ENCODE data around the gene CD96.

Gene CD96

DNA sequence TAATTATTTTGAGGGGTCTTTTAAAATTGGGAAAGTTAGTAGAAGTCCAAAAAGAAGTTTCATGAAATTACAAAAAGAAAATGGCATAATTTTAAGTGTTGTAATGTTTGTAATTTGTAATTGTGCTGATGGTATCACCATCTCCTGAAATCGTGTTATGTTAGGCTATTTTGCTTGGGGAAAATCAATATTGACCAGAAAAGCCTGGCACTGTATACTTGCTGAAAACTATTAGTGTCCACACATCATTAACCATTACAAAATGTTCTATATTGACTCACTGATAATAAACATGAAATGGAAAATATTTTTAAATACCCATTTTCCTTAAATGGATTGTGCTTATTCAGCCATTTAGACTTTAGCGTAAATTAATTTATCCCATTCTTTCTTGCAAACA, 93.4 kb downstream of the CD96 start:
- DNase-seq (ENCODE audit: low read depth, low spot score), result no peak
- CTCF ChIA-PET, result interaction anchor here (2.0 kb wide), 1 partner anchor 57 kb away, joined by 5 read pairs; no protein-coding TSS in a partner anchor
- H3K4me3 ChIP-seq (ENCODE audit: low read depth, low read length), result no peak overlapping the region
- TF ChIP-seq, protein P1, sequence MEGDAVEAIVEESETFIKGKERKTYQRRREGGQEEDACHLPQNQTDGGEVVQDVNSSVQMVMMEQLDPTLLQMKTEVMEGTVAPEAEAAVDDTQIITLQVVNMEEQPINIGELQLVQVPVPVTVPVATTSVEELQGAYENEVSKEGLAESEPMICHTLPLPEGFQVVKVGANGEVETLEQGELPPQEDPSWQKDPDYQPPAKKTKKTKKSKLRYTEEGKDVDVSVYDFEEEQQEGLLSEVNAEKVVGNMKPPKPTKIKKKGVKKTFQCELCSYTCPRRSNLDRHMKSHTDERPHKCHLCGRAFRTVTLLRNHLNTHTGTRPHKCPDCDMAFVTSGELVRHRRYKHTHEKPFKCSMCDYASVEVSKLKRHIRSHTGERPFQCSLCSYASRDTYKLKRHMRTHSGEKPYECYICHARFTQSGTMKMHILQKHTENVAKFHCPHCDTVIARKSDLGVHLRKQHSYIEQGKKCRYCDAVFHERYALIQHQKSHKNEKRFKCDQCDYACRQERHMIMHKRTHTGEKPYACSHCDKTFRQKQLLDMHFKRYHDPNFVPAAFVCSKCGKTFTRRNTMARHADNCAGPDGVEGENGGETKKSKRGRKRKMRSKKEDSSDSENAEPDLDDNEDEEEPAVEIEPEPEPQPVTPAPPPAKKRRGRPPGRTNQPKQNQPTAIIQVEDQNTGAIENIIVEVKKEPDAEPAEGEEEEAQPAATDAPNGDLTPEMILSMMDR (IDR thresholded peaks at IDR 0.05; ENCODE audit: insufficient read depth, low read length, missing control alignments), result no peak
- POLR2A ChIA-PET, result no interaction called here

DNA sequence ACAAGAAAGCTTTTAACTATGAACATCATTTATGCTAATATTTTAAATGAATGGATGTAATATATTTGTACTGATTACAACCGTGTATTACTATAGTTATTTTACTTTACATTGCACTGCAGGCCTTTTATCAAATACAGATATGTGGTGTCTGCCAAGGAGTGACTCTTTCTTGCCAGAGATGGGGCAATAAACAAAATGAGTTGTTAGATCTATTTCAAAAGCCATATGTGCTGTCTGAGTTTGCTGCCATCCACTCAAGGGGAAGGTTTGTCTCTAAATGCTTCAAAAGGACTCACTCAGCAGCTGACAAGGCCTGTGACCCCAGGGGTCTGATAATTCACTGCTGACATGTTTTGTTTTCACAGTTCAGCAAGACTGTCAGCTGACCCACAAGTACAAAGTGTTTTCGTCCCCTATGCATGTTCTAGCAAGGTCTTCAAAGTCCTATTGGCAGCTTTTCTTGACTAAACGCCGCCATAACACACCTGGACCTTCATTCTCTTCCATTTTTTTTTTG, 94.4 kb downstream of the CD96 start:
- no peak for DNase-seq (ENCODE audit: low read depth, low spot score)
- H3K4me3 ChIP-seq (ENCODE audit: low read depth, low read length), result no peak overlapping the region
- TF ChIP-seq, protein P1 (IDR thresholded peaks at IDR 0.05; ENCODE audit: insufficient read depth, low read length, missing control alignments), result no peak
- CTCF ChIA-PET, result interaction anchor here (1.5 to 2.0 kb wide), 3 partner anchors 20 to 58 kb away, joined by 4 to 5 read pairs (median 4); no protein-coding TSS in a partner anchor
- POLR2A ChIA-PET, result no interaction called here

DNA sequence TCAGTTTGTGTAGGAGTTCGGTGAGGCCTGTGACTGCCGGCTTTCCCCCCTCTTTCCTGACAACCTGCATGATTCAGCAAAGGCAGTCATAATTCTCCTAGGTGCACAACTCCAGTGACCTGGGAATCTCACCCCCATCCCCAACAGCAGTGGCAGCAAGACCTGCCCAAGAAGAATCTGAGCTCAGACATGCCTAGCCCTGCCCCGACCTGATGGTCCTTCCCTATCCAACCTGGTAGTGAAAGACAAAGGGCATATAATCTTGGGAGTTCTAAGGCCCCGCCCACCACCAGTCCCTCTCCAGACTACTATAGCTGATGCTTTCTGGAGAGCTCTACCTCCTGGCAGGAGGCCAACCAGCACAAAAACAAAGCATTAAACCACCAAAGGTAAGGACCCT, 97.3 kb downstream of the CD96 start:
- ChIA-PET POLR2A (no interaction called here), CTCF (interaction anchor here (1.8 kb wide), 1 partner anchor 61 kb away, joined by 4 read pairs; no protein-coding TSS in a partner anchor)
- H3K4me3 ChIP-seq (ENCODE audit: low read depth, low read length), result no peak overlapping the region
- DNase-seq (ENCODE audit: low read depth, low spot score), result no peak
- TF ChIP-seq, protein P1 (IDR thresholded peaks at IDR 0.05; ENCODE audit: insufficient read depth, low read length, missing control alignments), result no peak

DNA sequence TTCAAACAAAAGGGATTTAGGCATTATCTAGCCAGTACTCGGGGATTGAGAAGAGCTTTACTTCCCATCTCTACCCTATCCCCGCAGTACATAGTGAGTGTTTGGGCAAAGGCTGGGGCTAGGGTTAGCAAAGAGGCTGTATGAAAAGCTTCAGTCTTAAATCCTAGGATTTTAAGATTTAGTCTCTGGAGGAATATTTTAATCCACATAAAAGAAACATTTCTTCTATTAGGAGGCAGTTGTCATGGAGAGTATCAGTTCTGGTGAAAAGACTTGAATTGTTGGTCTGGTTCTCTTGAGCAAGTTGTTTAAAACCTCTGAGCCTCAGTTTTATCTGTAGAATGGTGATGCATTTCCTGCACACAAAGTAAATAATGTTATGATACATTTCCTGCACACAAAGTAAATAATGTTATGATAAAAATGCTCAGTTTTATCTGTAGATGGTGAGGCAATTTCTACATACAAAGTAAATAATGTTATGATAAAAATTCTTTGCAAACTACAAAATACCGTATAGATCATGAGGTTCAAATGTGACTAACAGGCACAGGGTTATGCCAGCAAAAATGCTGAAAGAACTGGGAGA, 107.1 kb downstream of the CD96 start:
- ChIA-PET CTCF (interaction anchor here (1.0 to 1.8 kb wide), 4 partner anchors 18 to 70 kb away, joined by 3 to 6 read pairs (median 4); no protein-coding TSS in a partner anchor), POLR2A (no interaction called here)
- TF ChIP-seq, protein P1 (IDR thresholded peaks at IDR 0.05; ENCODE audit: insufficient read depth, low read length, missing control alignments), result no peak
- H3K4me3 ChIP-seq (ENCODE audit: low read depth, low read length), result no peak overlapping the region
- DNase-seq (ENCODE audit: low read depth, low spot score), result no peak

DNA sequence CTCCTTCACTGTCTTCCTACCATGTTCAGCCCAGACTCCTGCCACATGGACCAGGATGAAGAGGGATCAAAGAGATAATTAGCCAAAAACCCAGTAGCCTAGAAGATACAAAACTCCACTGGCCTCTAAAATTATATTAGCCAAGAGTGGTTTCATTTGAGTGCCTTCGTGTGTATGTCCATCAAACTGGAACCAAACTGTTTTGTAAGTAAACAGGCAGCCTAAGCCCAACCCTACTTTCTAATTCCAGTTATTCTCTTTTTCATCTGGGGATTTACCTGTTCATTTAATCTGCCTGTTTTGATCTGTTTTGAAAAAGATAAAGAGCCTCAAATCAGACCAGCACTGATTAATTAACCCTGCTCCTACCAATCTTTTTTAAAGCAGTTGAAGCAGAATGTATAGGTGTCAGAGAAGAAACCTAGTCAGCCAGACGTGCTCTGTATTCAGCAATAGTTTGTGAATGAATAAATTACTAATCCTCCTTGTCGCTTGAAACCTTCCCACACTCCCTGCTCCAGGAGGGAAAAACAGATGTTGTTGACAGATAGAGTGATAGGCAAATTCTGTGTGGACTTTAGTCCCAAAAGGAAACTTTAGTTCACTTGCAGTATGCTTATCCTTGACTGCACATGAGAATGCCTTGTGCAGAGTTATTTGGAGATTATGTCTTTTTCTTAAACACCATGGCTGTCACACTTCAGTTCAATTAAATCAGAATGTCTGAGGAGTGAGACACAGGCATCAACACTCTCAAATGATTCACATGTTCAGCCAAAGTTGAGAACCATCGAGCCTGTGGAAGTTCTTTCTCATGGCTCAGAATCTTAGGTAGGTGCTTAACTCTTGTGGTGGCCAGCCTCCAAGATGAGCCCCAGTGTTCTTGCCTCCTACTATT, 108.6 kb downstream of the CD96 start:
- TF ChIP-seq, protein P1 (IDR thresholded peaks at IDR 0.05; ENCODE audit: insufficient read depth, low read length, missing control alignments), result no peak
- H3K4me3 ChIP-seq (ENCODE audit: low read depth, low read length), result no peak overlapping the region
- ChIA-PET POLR2A (no interaction called here), CTCF (no interaction called here)
- no peak for DNase-seq (ENCODE audit: low read depth, low spot score)
